ENCODE measurements around the gene OMA1. TPM values are rescaled to one million over a fixed set of nuclear protein-coding genes. Genes with fewer than 3 reads are reported as not detected.
A peak's percentile ranks its signal among the peaks of the same experiment; 100 is the strongest.
"Not testable (repeated sequence)": the region's sequence is repeated elsewhere in the genome, so short reads cannot be mapped to it uniquely, and the experiment has no call there.

OMA1 gene
- total and polyA plus RNA-seq, 5 donors, result 19.8 to 32.3 (median 26.6) TPM

- intact Hi-C loops (cut with DNase I), result no loop called here
- Histone ChIP-seq H3K9me3 (ENCODE audit: control insufficient read depth, low read length) (no peaks in the 10 kb centered on the region), H3K27ac (ENCODE audit: low read length) (no peak overlapping the region), H3K4me3 (ENCODE audit: low read length) (no peak overlapping the region), H3K27me3 (ENCODE audit: control insufficient read depth, insufficient read depth) (no peaks in the 10 kb centered on the region), H3K4me1 (ENCODE audit: control insufficient read depth, insufficient read depth, low read length) (no peaks in the 10 kb centered on the region)
- no peak for ATAC-seq
- no peak for DNase-seq
- 84% methylated on average over 3 of the region's 3 CpGs for WGBS
Observed at GRCh38 chr1:58524353-58524945, 22.1 kb downstream of the OMA1 start.

GRCh38 chr1:58515794-58516401 is 30.6 kb downstream of the OMA1 start:
- peak in 1 of 3 donors; percentile 16 for DNase-seq
- ATAC-seq, result peak; percentile 47 to 63
- Histone ChIP-seq H3K4me3 (ENCODE audit: low read length) (no peak overlapping the region), H3K27ac (ENCODE audit: low read length) (no peak overlapping the region), H3K4me1 (ENCODE audit: control insufficient read depth, insufficient read depth, low read length) (no peaks in the 10 kb centered on the region), H3K9me3 (ENCODE audit: control insufficient read depth, low read length) (no peaks in the 10 kb centered on the region), H3K27me3 (ENCODE audit: control insufficient read depth, insufficient read depth) (no peaks in the 10 kb centered on the region)
- intact Hi-C loops (cut with DNase I), result loop anchor here (2.0 to 10.0 kb wide), 4 partner anchors 135 to 1439 kb away; no protein-coding TSS in a partner anchor
- 27% methylated on average over 2 of the region's 2 CpGs for WGBS

GRCh38 chr1:58513956-58514355 is 32.6 kb downstream of the OMA1 start:
- Histone ChIP-seq H3K4me3 (ENCODE audit: low read length) (no peak overlapping the region), H3K9me3 (ENCODE audit: control insufficient read depth, low read length) (no peaks in the 10 kb centered on the region), H3K27ac (ENCODE audit: low read length) (no peak overlapping the region), H3K27me3 (ENCODE audit: control insufficient read depth, insufficient read depth) (no peaks in the 10 kb centered on the region), H3K4me1 (ENCODE audit: control insufficient read depth, insufficient read depth, low read length) (no peaks in the 10 kb centered on the region)
- intact Hi-C loops (cut with DNase I), result loop anchor here in 1 of 4 donors (10.0 kb wide), 1 partner anchor 1441 kb away; no protein-coding TSS in a partner anchor
- ATAC-seq (no peak), DNase-seq (no peak)

GRCh38 chr1:58508629-58509028 is 37.9 kb downstream of the OMA1 start:
- no peak overlapping the region for H3K4me3 ChIP-seq (ENCODE audit: low read length)
- no peaks in the 10 kb centered on the region for H3K4me1 ChIP-seq (ENCODE audit: control insufficient read depth, insufficient read depth, low read length)
- H3K9me3 ChIP-seq (ENCODE audit: control insufficient read depth, low read length), result no peaks in the 10 kb centered on the region
- intact Hi-C loops (cut with DNase I), result no loop called here
- no peak for DNase-seq
- no peaks in the 10 kb centered on the region for H3K27me3 ChIP-seq (ENCODE audit: control insufficient read depth, insufficient read depth)
- WGBS, result 65% methylated on average over 3 of the region's 3 CpGs
- no peak for ATAC-seq
- H3K27ac ChIP-seq (ENCODE audit: low read length), result no peak overlapping the region

GRCh38 chr1:58505286-58505685 is 41.2 kb downstream of the OMA1 start:
- WGBS, result 58% methylated on average over 4 of the region's 4 CpGs
- DNase-seq (no peak), ATAC-seq (no peak)
- no peaks in the 10 kb centered on the region for H3K9me3 ChIP-seq (ENCODE audit: control insufficient read depth, low read length)
- H3K27ac ChIP-seq (ENCODE audit: low read length), result no peak overlapping the region
- no peaks in the 10 kb centered on the region for H3K27me3 ChIP-seq (ENCODE audit: control insufficient read depth, insufficient read depth)
- no peak overlapping the region for H3K4me3 ChIP-seq (ENCODE audit: low read length)
- H3K4me1 ChIP-seq (ENCODE audit: control insufficient read depth, insufficient read depth, low read length), result no peaks in the 10 kb centered on the region
- intact Hi-C loops (cut with DNase I), result no loop called here

GRCh38 chr1:58502519-58502918 is 44.0 kb downstream of the OMA1 start:
- no peak overlapping the region for H3K4me3 ChIP-seq (ENCODE audit: low read length)
- no peaks in the 10 kb centered on the region for H3K4me1 ChIP-seq (ENCODE audit: control insufficient read depth, insufficient read depth, low read length)
- no peaks in the 10 kb centered on the region for H3K27me3 ChIP-seq (ENCODE audit: control insufficient read depth, insufficient read depth)
- no peak overlapping the region for H3K27ac ChIP-seq (ENCODE audit: low read length)
- no peaks in the 10 kb centered on the region for H3K9me3 ChIP-seq (ENCODE audit: control insufficient read depth, low read length)
- intact Hi-C loops (cut with DNase I), result no loop called here
- no peak for ATAC-seq
- no peak for DNase-seq

GRCh38 chr1:58500043-58500442 is 46.5 kb downstream of the OMA1 start:
- Histone ChIP-seq H3K27me3 (ENCODE audit: control insufficient read depth, insufficient read depth) (no peaks in the 10 kb centered on the region), H3K4me3 (ENCODE audit: low read length) (no peak overlapping the region), H3K4me1 (ENCODE audit: control insufficient read depth, insufficient read depth, low read length) (no peaks in the 10 kb centered on the region), H3K27ac (ENCODE audit: low read length) (no peak overlapping the region), H3K9me3 (ENCODE audit: control insufficient read depth, low read length) (no peaks in the 10 kb centered on the region)
- ATAC-seq, result no peak
- WGBS, result 73% methylated on average over 1 of the region's 1 CpG
- intact Hi-C loops (cut with DNase I), result no loop called here
- no peak for DNase-seq

GRCh38 chr1:58497499-58497898 is 49.0 kb downstream of the OMA1 start:
- Histone ChIP-seq H3K9me3 (ENCODE audit: control insufficient read depth, low read length) (no peaks in the 10 kb centered on the region), H3K27ac (ENCODE audit: low read length) (no peak overlapping the region), H3K4me3 (ENCODE audit: low read length) (no peak overlapping the region), H3K4me1 (ENCODE audit: control insufficient read depth, insufficient read depth, low read length) (no peaks in the 10 kb centered on the region), H3K27me3 (ENCODE audit: control insufficient read depth, insufficient read depth) (no peaks in the 10 kb centered on the region)
- intact Hi-C loops (cut with DNase I), result no loop called here
- 72% methylated on average over 4 of the region's 4 CpGs for WGBS
- no peak for DNase-seq
- ATAC-seq, result no peak

- no peaks in the 10 kb centered on the region for H3K27me3 ChIP-seq (ENCODE audit: control insufficient read depth, insufficient read depth)
- DNase-seq, result no peak
- intact Hi-C loops (cut with DNase I), result no loop called here
- H3K27ac ChIP-seq (ENCODE audit: low read length), result no peak overlapping the region
- H3K4me3 ChIP-seq (ENCODE audit: low read length), result no peak overlapping the region
- WGBS, result 91% methylated on average over 3 of the region's 3 CpGs
- H3K4me1 ChIP-seq (ENCODE audit: control insufficient read depth, insufficient read depth, low read length), result no peaks in the 10 kb centered on the region
- no peak for ATAC-seq
- no peaks in the 10 kb centered on the region for H3K9me3 ChIP-seq (ENCODE audit: control insufficient read depth, low read length)
Observed at GRCh38 chr1:58496042-58496441, 50.5 kb downstream of the OMA1 start.

GRCh38 chr1:58488914-58489313 is 57.6 kb downstream of the OMA1 start:
- intact Hi-C loops (cut with DNase I); ATAC-seq; H3K9me3 ChIP-seq (ENCODE audit: control insufficient read depth, low read length); H3K4me1 ChIP-seq (ENCODE audit: control insufficient read depth, insufficient read depth, low read length); H3K27ac ChIP-seq (ENCODE audit: low read length); DNase-seq; H3K4me3 ChIP-seq (ENCODE audit: low read length); H3K27me3 ChIP-seq (ENCODE audit: control insufficient read depth, insufficient read depth): not testable (repeated sequence)
- WGBS, result 98% methylated on average over 18 of the region's 18 CpGs

- WGBS, result 94% methylated on average over 5 of the region's 5 CpGs
- no peak overlapping the region for H3K4me3 ChIP-seq (ENCODE audit: low read length)
- H3K27me3 ChIP-seq (ENCODE audit: control insufficient read depth, insufficient read depth), result no peaks in the 10 kb centered on the region
- no peak for DNase-seq
- H3K9me3 ChIP-seq (ENCODE audit: control insufficient read depth, low read length), result no peaks in the 10 kb centered on the region
- no peak overlapping the region for H3K27ac ChIP-seq (ENCODE audit: low read length)
- ATAC-seq, result no peak
- no peaks in the 10 kb centered on the region for H3K4me1 ChIP-seq (ENCODE audit: control insufficient read depth, insufficient read depth, low read length)
- intact Hi-C loops (cut with DNase I), result no loop called here
Observed at GRCh38 chr1:58487002-58487401, 59.5 kb downstream of the OMA1 start.

GRCh38 chr1:58481962-58482361 is 64.6 kb downstream of the OMA1 start:
- Histone ChIP-seq H3K4me1 (ENCODE audit: control insufficient read depth, insufficient read depth, low read length) (no peaks in the 10 kb centered on the region), H3K27ac (ENCODE audit: low read length) (no peak overlapping the region), H3K9me3 (ENCODE audit: control insufficient read depth, low read length) (no peaks in the 10 kb centered on the region), H3K4me3 (ENCODE audit: low read length) (no peak overlapping the region), H3K27me3 (ENCODE audit: control insufficient read depth, insufficient read depth) (no peaks in the 10 kb centered on the region)
- no peak for ATAC-seq
- DNase-seq, result no peak
- intact Hi-C loops (cut with DNase I), result no loop called here
- 92% methylated on average over 2 of the region's 2 CpGs for WGBS
